ENCODE measurements around the gene FUCA1. TPM values are rescaled to one million over a fixed set of nuclear protein-coding genes. Genes with fewer than 3 reads are reported as not detected.

FUCA1 gene
- total and polyA plus RNA-seq, 2 of the 8 experiments (the other 6 are each of a cell fraction or from before 2014, with no cell fraction given), result 5.9 to 6.4 TPM

- TF ChIP-seq CTCF (IDR thresholded peaks at IDR 0.05; ENCODE audit: control extremely low read depth in 1 of 3, insufficient read depth in 1 of 3, low read depth in 1 of 3, low read length in 3 of 3) (no peak), GTF2F1 (IDR thresholded peaks at IDR 0.05; ENCODE audit: borderline replicate concordance, low read depth, low read length) (no peak), SAP30 (IDR thresholded peaks at IDR 0.05; ENCODE audit: insufficient read depth, insufficient replicate concordance, low read length) (no peak), FOSL1 (IDR thresholded peaks at IDR 0.05; ENCODE audit: insufficient read depth, low read depth, low read length) (no peak), POLR2A (IDR thresholded peaks at IDR 0.05; ENCODE audit: control extremely low read depth in 1 of 2, low read depth in 2 of 2, low read length in 2 of 2) (no peak)
Observed at GRCh38 chr1:23824711-23825075, 43.4 kb downstream of the FUCA1 start (continued).

Data from H1 (cell line).